GM18951 (cell line): Measurements from ENCODE around the gene GEN1.

Experiments used
- POLR2A ChIP-seq: IDR thresholded peaks from 4 replicates; pipeline ENCODE4 v1.6.1; 2011; ENCODE audit warnings: mild to moderate bottlenecking; ENCODE audit not compliant: insufficient read length, insufficient read depth; ENCODE audit errors: extremely low read depth
- in situ Hi-C: fragments of 300-500 bp; cut with MboI; formaldehyde crosslinking; loops from one replicate; pipeline ENCODE4 v1.12.0; 2022; ENCODE audit warnings: low sequenced_read_pairs, mixed read lengths, inconsistent platforms; ENCODE audit not compliant: unreplicated experiment

GEN1 gene

DNA sequence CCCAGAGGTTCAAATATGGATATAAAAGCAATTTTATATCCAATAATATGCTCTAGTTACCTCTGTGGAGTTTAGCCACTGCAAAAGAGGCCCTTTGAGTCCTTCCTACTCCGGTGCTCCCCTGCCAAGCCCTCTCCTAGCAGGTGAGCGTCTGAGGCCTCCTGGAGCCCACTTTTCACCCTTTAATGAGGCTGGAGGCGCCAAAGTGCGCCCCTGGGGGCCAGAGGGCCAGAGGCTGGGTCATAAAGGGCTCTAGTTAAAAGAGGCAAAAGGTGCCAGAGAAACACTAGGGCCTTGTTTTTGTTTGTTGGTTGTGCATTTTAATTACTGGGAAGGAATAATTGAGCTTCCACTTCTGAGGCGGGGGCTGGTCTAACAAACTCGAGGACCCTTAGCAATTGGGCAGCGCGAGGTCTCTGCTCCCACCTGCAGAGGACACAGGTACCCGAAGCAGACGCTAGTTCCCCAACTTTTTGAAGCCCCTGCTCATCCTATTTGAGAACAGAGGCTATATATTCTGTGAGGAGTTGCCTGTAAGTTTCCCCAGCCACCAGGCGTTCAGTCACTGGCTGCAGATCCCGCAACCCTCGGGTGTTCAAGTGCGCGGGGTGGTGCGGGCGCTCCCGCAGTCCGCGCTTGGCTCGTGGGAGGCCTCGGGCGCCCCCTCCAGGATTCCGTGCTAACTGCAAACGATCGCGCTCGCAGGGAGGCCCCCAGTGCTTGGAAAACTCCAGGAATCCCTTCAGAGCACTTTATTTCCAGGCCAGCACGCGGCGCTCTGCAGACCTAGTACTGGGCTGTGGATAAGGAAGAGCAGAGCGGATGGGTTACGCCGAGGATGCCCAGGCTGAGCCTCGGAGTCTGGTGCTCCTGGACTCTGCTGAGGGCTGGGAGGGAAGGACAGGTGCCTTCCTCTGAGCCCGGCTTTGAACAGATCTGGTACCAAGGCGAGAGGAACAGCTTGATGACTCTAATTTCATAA, 76.4 kb downstream of the GEN1 start:
- in situ Hi-C loops, result loop anchor here (10.0 kb wide), 1 partner anchor 116 kb away; no protein-coding TSS in a partner anchor
- TF ChIP-seq POLR2A, result no peak

DNA sequence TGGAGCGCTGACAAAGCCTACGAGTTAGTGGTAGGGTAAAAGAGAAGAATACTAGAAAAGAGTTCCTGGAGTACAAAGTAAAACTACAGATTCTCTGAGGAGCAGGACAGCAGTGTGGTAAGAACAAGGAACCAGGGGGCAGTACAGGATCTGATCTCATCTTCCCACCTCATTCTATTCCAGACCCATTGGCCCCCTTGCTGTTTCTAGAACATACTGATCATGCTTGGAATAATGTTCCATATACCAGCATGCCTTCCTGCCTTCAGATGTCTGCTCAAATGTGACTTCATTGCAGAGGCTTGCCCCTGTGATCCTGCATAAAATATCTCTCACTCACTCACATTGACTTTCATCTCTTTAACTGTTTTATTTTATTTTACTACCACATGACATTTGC, 81.6 kb downstream of the GEN1 start:
- in situ Hi-C loops, result loop anchor here (10.0 kb wide), 1 partner anchor 121 kb away; no protein-coding TSS in a partner anchor
- TF ChIP-seq POLR2A, result no peak
